HG03066 (cell line): ENCODE measurements around the gene NCDN.
A peak's percentile ranks its signal among the peaks of the same experiment; 100 is the strongest.
"Not testable (repeated sequence)": the region's sequence is repeated elsewhere in the genome, so short reads cannot be mapped to it uniquely, and the experiment has no call there.

Source experiments
- ATAC-seq: cut with Tn5 transposase; IDR thresholded peaks from one replicate; pipeline ENCODE4 v1.9.1; 2021; ENCODE audit warnings: low read depth; ENCODE audit not compliant: unreplicated experiment

The NCDN gene

DNA sequence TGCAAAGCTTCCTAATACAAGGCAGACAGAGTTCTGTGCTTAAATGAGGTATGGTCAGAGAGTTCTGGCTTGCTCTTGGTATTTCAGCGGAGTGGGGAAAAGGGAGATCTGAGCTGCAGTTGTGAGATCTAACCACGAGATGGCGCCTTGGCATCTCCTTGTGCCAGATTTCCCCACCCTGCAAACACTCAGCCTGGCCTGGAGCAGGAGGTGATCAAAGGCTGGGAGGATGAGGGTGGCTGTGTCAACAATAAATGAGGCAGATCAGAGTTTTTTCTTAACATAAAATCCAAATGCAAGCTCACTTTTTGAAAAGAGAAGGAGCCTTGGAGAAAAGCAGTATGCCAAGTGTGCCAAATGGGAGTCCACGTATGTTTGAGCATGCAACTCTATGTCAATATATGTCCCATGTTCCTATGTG lies 11.4 kb downstream of the NCDN start:
- ATAC-seq: peak; percentile 58

GRCh38 chr1:35569936-35570335 lies 12.3 kb downstream of the NCDN start:
- no peak for ATAC-seq

GRCh38 chr1:35570589-35571137 lies 13.1 kb downstream of the NCDN start:
- ATAC-seq: no peak

DNA sequence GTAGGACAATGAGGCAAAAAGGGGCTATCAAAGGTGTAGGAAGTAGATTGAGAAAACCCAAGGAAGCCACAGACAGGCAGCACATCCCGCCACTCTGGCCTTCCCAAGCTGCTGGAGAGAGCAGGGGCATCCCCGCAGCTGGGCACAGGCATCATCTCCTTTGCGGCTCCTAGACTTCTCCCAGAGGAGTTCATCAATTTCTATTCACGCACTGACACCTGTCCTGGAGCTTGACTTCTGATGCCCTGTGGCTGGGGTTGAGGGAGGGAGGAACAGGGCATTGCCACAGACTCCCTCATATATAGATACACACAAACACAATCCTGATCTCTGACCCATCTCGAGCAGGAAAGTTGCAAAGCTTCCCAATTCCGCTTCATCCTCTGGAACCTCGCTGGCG lies 13.7 kb downstream of the NCDN start:
- no peak for ATAC-seq

GRCh38 chr1:35572296-35572695 lies 14.7 kb downstream of the NCDN start:
- ATAC-seq: no peak

DNA sequence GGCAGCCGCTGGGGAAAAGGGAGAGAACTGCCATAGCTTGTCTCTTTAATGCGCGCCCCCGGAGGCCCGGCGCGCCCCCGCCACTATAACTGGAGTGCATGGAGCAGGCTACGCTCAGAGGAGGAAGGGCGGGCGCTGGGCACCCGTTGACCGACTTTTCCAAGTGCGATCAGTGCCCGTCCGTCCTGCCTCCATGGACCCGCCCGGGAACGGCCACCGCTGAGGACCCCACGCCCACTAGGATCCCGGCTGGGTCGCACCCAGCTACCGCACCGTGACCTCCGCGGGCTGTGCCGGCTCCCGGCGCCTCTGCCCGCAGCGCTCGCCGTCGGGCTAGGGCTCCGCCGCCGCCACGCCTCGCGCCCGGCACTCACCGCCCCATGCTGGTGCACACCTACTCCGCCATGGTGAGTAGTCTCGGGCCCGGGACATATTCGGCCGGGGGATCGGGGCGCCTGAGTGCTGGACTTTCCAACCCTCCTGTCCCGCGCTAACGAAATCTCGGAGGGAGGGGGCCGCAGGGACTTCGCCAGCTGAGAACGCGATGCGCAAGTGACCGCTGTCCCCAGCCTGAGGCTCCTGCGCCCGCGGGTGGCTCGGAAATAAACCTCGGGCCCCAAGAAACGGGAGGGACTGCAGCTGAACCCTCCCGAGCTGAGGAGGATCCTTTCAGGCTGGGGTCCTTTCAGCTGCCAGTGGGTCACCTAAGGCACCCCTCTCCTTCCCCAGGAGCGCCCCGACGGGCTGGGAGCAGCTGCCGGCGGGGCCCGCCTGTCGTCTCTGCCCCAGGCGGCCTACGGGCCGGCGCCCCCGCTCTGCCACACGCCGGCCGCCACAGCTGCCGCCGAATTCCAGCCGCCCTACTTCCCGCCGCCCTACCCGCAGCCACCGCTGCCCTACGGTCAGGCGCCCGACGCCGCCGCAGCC lies 15.9 kb downstream of the NCDN start, which contains the start of gene TFAP2E:
TSS of gene TFAP2E (plus strand) at position 117 of the 927 bp plus-strand sequence. CDS start at position 381, 264 bp downstream.
- no peak for ATAC-seq

GRCh38 chr1:35574125-35574654 lies 16.6 kb downstream of the NCDN start:
- ATAC-seq: no peak

- no peak for ATAC-seq
These were observed 17.2 kb downstream of the NCDN start for GRCh38 chr1:35574655-35575415.

GRCh38 chr1:35575416-35575958 lies 17.9 kb downstream of the NCDN start:
- ATAC-seq: no peak

DNA sequence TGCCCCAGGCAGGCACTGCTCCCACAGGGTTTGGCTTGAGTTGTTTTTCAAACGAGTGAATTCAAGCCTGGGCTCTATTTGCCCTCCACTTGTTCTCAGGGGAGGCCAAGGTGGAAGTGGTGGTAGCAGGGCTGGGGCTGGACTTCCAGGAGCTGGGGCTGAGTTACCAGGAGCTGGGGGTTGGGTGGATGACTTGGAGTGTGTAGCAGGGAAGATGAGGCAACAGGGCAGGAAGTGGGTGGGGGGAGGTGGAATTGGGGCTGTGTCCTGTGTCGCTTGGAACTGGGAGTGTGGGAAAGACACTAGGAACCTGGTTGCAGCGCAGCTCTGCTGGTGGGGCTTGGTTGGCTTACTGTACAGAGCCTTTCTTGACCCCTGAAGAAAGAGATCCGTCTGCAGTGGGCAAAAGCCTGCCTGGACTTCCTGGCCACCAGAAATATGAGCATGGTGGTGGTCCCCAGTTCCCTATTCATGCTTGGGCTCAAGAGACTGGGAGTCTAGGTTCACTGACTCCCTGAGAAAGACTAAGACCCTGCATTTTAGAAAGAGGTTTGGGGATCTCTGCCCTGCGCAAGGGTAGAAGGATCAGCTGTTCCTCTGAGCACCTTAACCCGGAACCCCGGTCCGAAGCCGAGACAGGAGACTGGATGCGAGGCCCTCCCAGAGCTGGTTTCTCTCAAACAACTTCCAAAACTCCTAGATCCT lies 18.6 kb downstream of the NCDN start:
- ATAC-seq: no peak

DNA sequence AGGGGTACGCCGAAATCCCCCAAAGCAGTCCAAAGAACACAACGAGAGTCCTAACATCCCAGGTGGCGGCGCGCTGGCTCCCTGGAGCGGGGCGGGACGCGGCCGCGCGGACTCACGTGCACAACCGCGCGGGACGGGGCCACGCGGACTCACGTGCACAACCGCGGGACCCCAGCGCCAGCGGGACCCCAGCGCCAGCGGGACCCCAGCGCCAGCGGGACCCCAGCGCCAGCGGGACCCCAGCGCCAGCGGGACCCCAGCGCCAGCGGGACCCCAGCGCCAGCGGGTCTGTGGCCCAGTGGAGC lies 19.1 kb downstream of the NCDN start:
- ATAC-seq: not testable (repeated sequence)

- ATAC-seq: no peak
These were observed 19.7 kb downstream of the NCDN start for GRCh38 chr1:35577071-35577998.

DNA sequence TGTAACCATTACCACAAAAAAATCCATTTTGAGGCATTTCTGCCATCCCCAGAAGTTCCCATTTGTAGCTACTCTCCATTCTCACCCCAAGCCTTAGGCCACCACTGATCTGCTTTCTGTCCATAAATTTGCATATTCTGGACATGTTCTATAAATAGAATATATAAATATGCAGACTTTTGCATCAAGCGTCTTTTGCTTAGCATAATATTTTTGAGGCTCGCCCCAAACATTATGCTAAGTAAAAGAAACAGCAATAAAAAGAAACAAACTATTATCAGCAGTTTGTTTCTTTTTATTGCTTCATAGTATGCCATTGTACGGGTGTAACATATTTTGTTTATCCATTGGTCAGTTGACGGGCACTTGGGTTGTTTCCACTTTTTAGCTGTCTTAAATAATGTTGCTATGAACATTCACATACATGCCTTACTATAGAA lies 23.4 kb downstream of the NCDN start:
- ATAC-seq: no peak

GRCh38 chr1:35581621-35582020 lies 24.0 kb downstream of the NCDN start:
- not testable (repeated sequence) for ATAC-seq

- ATAC-seq: no peak
These were observed 27.7 kb downstream of the NCDN start for GRCh38 chr1:35585281-35585680.

DNA sequence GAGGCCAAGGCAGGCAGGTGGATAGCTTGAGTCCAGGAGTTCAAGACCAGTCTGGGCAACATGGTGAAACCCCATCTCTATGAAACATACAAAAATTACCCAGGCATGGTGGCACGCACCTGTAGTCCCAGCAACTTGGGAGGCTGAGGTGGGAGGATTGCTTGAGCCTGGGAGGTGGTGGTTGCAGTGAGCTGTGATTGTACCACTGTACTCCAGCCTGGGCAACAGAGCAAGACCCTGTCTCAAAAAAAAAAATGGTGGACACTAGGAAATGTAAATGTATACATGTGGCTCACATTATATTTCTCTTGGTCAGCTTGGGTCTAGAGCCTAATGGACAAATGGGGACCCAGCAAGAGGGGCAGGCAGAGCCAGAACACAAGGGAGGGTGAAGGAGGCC lies 28.2 kb downstream of the NCDN start:
- not testable (repeated sequence) for ATAC-seq

DNA sequence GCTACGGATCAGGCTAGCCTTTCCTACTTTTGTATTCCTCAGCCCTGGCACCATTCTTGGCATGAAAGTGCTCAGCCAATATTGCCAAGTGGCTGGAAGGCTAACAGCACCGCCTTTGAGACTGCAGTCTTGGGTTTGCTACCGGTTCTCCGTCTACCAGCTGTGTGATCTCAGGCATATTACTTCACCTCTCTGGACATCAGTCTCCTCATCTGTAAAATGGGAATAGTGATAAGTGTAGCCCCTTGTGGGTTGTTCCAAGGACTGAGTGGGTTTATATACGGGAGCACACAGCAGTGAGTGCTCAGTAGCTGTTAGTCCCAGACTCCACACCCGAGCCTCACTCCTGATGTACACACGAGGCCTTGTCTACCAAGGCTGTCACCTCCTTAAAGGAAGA lies 29.2 kb downstream of the NCDN start:
- no peak for ATAC-seq

GRCh38 chr1:35587736-35588135 lies 30.1 kb downstream of the NCDN start:
- ATAC-seq: no peak
